ENCODE measurements around the gene ARID1B.

The ARID1B gene

GRCh38 chr6:157032923-157033322, 255.7 kb downstream of the ARID1B start:
- no peak for TF ChIP-seq CTCF (IDR thresholded peaks at IDR 0.05; ENCODE audit: control extremely low read depth, extremely low read depth, low read depth, missing control alignments)
- ChIA-PET CTCF (interaction anchor here (1.6 to 3.8 kb wide), 6 partner anchors 11 to 179 kb away, joined by 3 to 49 read pairs (median 8); no protein-coding TSS in a partner anchor), POLR2A (no interaction called here)
- DNase-seq (ENCODE audit: extremely low spot score), result no peak

- CTCF ChIA-PET, result interaction anchor here (0.7 to 3.8 kb wide), 15 partner anchors 10 to 277 kb away, joined by 3 to 49 read pairs (median 3); no protein-coding TSS in a partner anchor
- POLR2A ChIA-PET, result no interaction called here
- TF ChIP-seq CTCF (IDR thresholded peaks at IDR 0.05; ENCODE audit: control extremely low read depth, extremely low read depth, low read depth, missing control alignments), result no peak
- DNase-seq (ENCODE audit: extremely low spot score), result no peak
Observed at GRCh38 chr6:157033428-157034140, 256.4 kb downstream of the ARID1B start.

GRCh38 chr6:157034436-157035230, 257.5 kb downstream of the ARID1B start:
- POLR2A ChIA-PET, result no interaction called here
- peak; percentile 35 for DNase-seq (ENCODE audit: extremely low spot score)
- CTCF ChIA-PET, result interaction anchor here (0.7 to 3.8 kb wide), 17 partner anchors 11 to 278 kb away, joined by 3 to 49 read pairs (median 3); no protein-coding TSS in a partner anchor
- peak; percentile 54 for TF ChIP-seq CTCF (IDR thresholded peaks at IDR 0.05; ENCODE audit: control extremely low read depth, extremely low read depth, low read depth, missing control alignments)

- CTCF ChIA-PET, result interaction anchor here (0.9 to 3.8 kb wide), 10 partner anchors 10 to 279 kb away, joined by 3 to 49 read pairs (median 6); no protein-coding TSS in a partner anchor
- no peak for TF ChIP-seq CTCF (IDR thresholded peaks at IDR 0.05; ENCODE audit: control extremely low read depth, extremely low read depth, low read depth, missing control alignments)
- POLR2A ChIA-PET, result no interaction called here
- no peak for DNase-seq (ENCODE audit: extremely low spot score)
Observed at GRCh38 chr6:157035546-157035945, 258.4 kb downstream of the ARID1B start.

- ChIA-PET POLR2A (no interaction called here), CTCF (interaction anchor here (0.9 to 2.7 kb wide), 3 partner anchors 10 to 16 kb away, joined by 3 to 24 read pairs (median 5); no protein-coding TSS in a partner anchor)
- TF ChIP-seq CTCF (IDR thresholded peaks at IDR 0.05; ENCODE audit: control extremely low read depth, extremely low read depth, low read depth, missing control alignments), result no peak
- DNase-seq (ENCODE audit: extremely low spot score), result no peak
Observed at GRCh38 chr6:157036245-157036711, 259.1 kb downstream of the ARID1B start.

- DNase-seq (ENCODE audit: extremely low spot score), result no peak
- no peak for TF ChIP-seq CTCF (IDR thresholded peaks at IDR 0.05; ENCODE audit: control extremely low read depth, extremely low read depth, low read depth, missing control alignments)
- ChIA-PET POLR2A (no interaction called here), CTCF (interaction anchor here (1.5 to 2.7 kb wide), 3 partner anchors 8 to 14 kb away, joined by 5 to 24 read pairs (median 6); no protein-coding TSS in a partner anchor)
Observed at GRCh38 chr6:157037165-157037564, 260.0 kb downstream of the ARID1B start.

Measured in GM10248 (cell line).